Bronchial epithelial cell (primary cell): ENCODE data around the gene FTO. TPM values are rescaled to one million over a fixed set of nuclear protein-coding genes. Genes with fewer than 3 reads are reported as not detected.

ENCODE experiments used
- DNase-seq: peaks from one replicate; pipeline ENCODE4 v3.0.0-alpha.2; 2010; ENCODE audit warnings: low read depth
- FAIRE-seq: peaks from 2 replicates; lab custom pipeline; 2011; peaks lifted over from hg19 to GRCh38; lab: Jason Lieb, UNC
- H3K27me3 ChIP-seq: 2 replicates; pipeline ENCODE4 v1.5.1; 2011; ENCODE audit warnings: low read length; ENCODE audit not compliant: control insufficient read depth, insufficient read depth
- H3K36me3 ChIP-seq: 2 replicates; pipeline ENCODE4 v1.5.1; 2011; ENCODE audit warnings: low read length; ENCODE audit not compliant: control insufficient read depth, insufficient read depth
- H3K4me3 ChIP-seq: 2 replicates; pipeline ENCODE4 v1.5.1; 2011; ENCODE audit warnings: mild to moderate bottlenecking, low read depth, low read length, control low read depth
- CTCF ChIP-seq: IDR thresholded peaks from 2 replicates; pipeline ENCODE4 v1.5.1; 2011; ENCODE audit warnings: mild to moderate bottlenecking, moderate library complexity, low read length, control low read depth, inconsistent platforms; ENCODE audit not compliant: insufficient read depth, severe bottlenecking
- total RNA-seq: library from RNA; depleted of rRNA; stranded (reverse); fragments of >200 nt; gene quantifications from 2 replicates; pipeline ENCODE4 v1.2.1, GENCODE V29; 2014

FTO gene
- total RNA-seq, 1 donor from 2014 or later: 41.6 TPM

GRCh38 chr16:54009464-54010176 lies 305.7 kb downstream of the FTO start:
- Histone ChIP-seq H3K36me3 (no peaks in the 10 kb centered on the region), H3K27me3 (no peaks in the 10 kb centered on the region), H3K4me3 (no peak overlapping the region)
- FAIRE-seq (peak; percentile 32), DNase-seq (no peak)
- no peak for TF ChIP-seq CTCF

GRCh38 chr16:54015147-54015546 lies 311.2 kb downstream of the FTO start:
- no peak overlapping the region for H3K4me3 ChIP-seq
- DNase-seq (peak; percentile 78), FAIRE-seq (no peak)
- H3K27me3 ChIP-seq: no peaks in the 10 kb centered on the region
- TF ChIP-seq CTCF: no peak
- H3K36me3 ChIP-seq: no peaks in the 10 kb centered on the region

- Histone ChIP-seq H3K27me3 (no peaks in the 10 kb centered on the region), H3K36me3 (no peaks in the 10 kb centered on the region), H3K4me3 (no peak overlapping the region)
- no peak for DNase-seq
- TF ChIP-seq CTCF: no peak
- FAIRE-seq: no peak
Observed at GRCh38 chr16:54022362-54022761, 318.4 kb downstream of the FTO start.

- Histone ChIP-seq H3K36me3 (no peaks in the 10 kb centered on the region), H3K27me3 (no peaks in the 10 kb centered on the region), H3K4me3 (no peak overlapping the region)
- no peak for TF ChIP-seq CTCF
- no peak for FAIRE-seq
- DNase-seq: no peak
Observed at GRCh38 chr16:54026456-54026855, 322.5 kb downstream of the FTO start.

GRCh38 chr16:54027062-54027461 lies 323.1 kb downstream of the FTO start:
- no peak for FAIRE-seq

More at GRCh38 chr16:54027062-54027461, 323.1 kb downstream of the FTO start:
- peak; percentile 88 for DNase-seq
- Histone ChIP-seq H3K36me3 (no peaks in the 10 kb centered on the region), H3K27me3 (no peaks in the 10 kb centered on the region), H3K4me3 (no peak overlapping the region)
- TF ChIP-seq CTCF: no peak
